ENCODE measurements around the gene CACHD1. TPM values are rescaled to one million over a fixed set of nuclear protein-coding genes. Genes with fewer than 3 reads are reported as not detected.

The CACHD1 gene
- total RNA-seq, 1 experiment from 2014 or later: 16.6 TPM

- DNase-seq: no peak
- Histone ChIP-seq H3K36me3 (ENCODE audit: control insufficient read depth, insufficient read depth, low read length) (no peaks in the 10 kb centered on the region), H3K4me3 (ENCODE audit: low read depth, low read length) (no peak overlapping the region), H3K4me1 (no peaks in the 10 kb centered on the region), H3K27me3 (replicated peaks; ENCODE audit: control insufficient read depth, insufficient read depth, low read length) (no peaks in the 10 kb centered on the region), H3K9me3 (no peaks in the 10 kb centered on the region)
- H3K27me3 Mint-ChIP-seq (ENCODE audit: insufficient read depth, unreplicated experiment): no peaks in the 10 kb centered on the region
- peaks cover 6% of the 10 kb centered on the region for H3K4me1 Mint-ChIP-seq (ENCODE audit: low read depth, unreplicated experiment)
- H3K36me3 Mint-ChIP-seq (ENCODE audit: insufficient read depth, unreplicated experiment): peaks cover 5% of the 10 kb centered on the region
- no peaks in the 10 kb centered on the region for H3K9me3 Mint-ChIP-seq (ENCODE audit: unreplicated experiment)
- no peak overlapping the region for H3K27ac Mint-ChIP-seq (ENCODE audit: unreplicated experiment)
- ChIA-PET CTCF (interaction anchor here (0.7 to 1.0 kb wide), 2 partner anchors 13 to 18 kb away, joined by 3 to 7 read pairs; no protein-coding TSS in a partner anchor), POLR2A (no interaction called here)
- TF ChIP-seq, protein P1, sequence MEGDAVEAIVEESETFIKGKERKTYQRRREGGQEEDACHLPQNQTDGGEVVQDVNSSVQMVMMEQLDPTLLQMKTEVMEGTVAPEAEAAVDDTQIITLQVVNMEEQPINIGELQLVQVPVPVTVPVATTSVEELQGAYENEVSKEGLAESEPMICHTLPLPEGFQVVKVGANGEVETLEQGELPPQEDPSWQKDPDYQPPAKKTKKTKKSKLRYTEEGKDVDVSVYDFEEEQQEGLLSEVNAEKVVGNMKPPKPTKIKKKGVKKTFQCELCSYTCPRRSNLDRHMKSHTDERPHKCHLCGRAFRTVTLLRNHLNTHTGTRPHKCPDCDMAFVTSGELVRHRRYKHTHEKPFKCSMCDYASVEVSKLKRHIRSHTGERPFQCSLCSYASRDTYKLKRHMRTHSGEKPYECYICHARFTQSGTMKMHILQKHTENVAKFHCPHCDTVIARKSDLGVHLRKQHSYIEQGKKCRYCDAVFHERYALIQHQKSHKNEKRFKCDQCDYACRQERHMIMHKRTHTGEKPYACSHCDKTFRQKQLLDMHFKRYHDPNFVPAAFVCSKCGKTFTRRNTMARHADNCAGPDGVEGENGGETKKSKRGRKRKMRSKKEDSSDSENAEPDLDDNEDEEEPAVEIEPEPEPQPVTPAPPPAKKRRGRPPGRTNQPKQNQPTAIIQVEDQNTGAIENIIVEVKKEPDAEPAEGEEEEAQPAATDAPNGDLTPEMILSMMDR (IDR thresholded peaks at IDR 0.05; ENCODE audit: insufficient read depth in 1 of 2, low read depth in 1 of 2, low read length in 1 of 2, severe bottlenecking in 1 of 2, unreplicated experiment in 1 of 2): no peak
- no TSS peak for BruUV-seq (replicated peaks)
- H3K4me3 Mint-ChIP-seq (ENCODE audit: unreplicated experiment): no peak overlapping the region
- intact Hi-C loops (cut with micrococcal nuclease; ENCODE audit: unreplicated experiment): no loop called here
Measured at GRCh38 chr1:64703600-64703999, 233.7 kb downstream of the CACHD1 start.

DNA sequence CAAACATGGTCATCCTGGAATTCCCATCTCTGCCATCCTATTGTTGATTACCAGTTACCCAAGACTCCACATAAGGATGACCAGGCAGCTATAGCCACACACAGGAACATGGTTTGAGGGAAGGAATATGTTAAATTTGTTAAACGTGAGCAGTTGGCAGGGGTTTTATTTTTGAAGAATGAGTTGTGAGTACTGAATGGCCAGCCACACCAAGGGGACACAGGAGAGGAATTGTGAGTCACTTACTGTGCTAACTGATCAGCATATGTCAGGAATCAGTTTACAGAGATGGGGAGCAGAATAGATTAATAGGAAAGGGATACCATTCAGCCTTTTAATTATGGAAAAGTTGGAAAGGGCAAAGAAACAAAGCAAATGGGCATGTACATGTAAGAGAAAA lies 235.7 kb downstream of the CACHD1 start:
- H3K4me3 Mint-ChIP-seq (ENCODE audit: unreplicated experiment): no peak overlapping the region

DNA sequence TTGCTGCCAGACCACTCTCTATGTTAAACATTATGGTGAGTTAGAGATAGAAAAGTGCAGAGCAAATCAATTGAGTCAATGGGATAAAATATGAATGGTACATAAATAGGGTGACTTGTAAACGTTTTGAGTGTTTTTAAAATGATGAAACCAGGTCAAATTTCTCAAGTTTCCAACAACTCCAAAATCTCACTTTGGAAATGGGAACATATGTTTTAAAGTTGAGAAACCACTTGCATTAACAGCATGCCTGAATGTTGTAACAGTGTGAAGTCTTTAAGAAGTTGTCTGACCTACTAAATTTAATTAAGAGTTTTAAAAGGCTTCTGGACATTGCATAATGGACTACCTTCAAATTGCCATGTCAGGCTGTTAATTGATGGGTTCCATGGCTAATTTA lies 241.3 kb downstream of the CACHD1 start:
- Histone ChIP-seq H3K9me3 (no peaks in the 10 kb centered on the region), H3K4me3 (ENCODE audit: low read depth, low read length) (no peak overlapping the region), H3K4me1 (no peaks in the 10 kb centered on the region), H3K36me3 (ENCODE audit: control insufficient read depth, insufficient read depth, low read length) (no peaks in the 10 kb centered on the region), H3K27me3 (replicated peaks; ENCODE audit: control insufficient read depth, insufficient read depth, low read length) (no peaks in the 10 kb centered on the region)
- TF ChIP-seq, protein P1 (IDR thresholded peaks at IDR 0.05; ENCODE audit: insufficient read depth in 1 of 2, low read depth in 1 of 2, low read length in 1 of 2, severe bottlenecking in 1 of 2, unreplicated experiment in 1 of 2): no peak
- DNase-seq: no peak
- BruUV-seq (replicated peaks): no TSS peak
- POLR2A ChIA-PET: no interaction called here
- CTCF ChIA-PET: no interaction called here
- intact Hi-C loops (cut with micrococcal nuclease; ENCODE audit: unreplicated experiment): no loop called here
- Mint-ChIP-seq H3K4me1 (ENCODE audit: low read depth, unreplicated experiment) (no peaks in the 10 kb centered on the region), H3K4me3 (ENCODE audit: unreplicated experiment) (no peak overlapping the region), H3K27ac (ENCODE audit: unreplicated experiment) (no peak overlapping the region), H3K9me3 (ENCODE audit: unreplicated experiment) (no peaks in the 10 kb centered on the region), H3K36me3 (ENCODE audit: insufficient read depth, unreplicated experiment) (no peaks in the 10 kb centered on the region), H3K27me3 (ENCODE audit: insufficient read depth, unreplicated experiment) (peaks cover 3% of the 10 kb centered on the region)

More for the DNA sequence above, 235.7 kb downstream of the CACHD1 start:
- no peak overlapping the region for H3K4me3 ChIP-seq (ENCODE audit: low read depth, low read length)
- H3K9me3 ChIP-seq: no peaks in the 10 kb centered on the region
- no peaks in the 10 kb centered on the region for H3K27me3 Mint-ChIP-seq (ENCODE audit: insufficient read depth, unreplicated experiment)
- H3K27me3 ChIP-seq (replicated peaks; ENCODE audit: control insufficient read depth, insufficient read depth, low read length): no peaks in the 10 kb centered on the region
- DNase-seq: no peak
- no peaks in the 10 kb centered on the region for H3K36me3 ChIP-seq (ENCODE audit: control insufficient read depth, insufficient read depth, low read length)
- no peaks in the 10 kb centered on the region for H3K4me1 ChIP-seq
- no peaks in the 10 kb centered on the region for H3K9me3 Mint-ChIP-seq (ENCODE audit: unreplicated experiment)
- TF ChIP-seq, protein P1 (IDR thresholded peaks at IDR 0.05; ENCODE audit: insufficient read depth in 1 of 2, low read depth in 1 of 2, low read length in 1 of 2, severe bottlenecking in 1 of 2, unreplicated experiment in 1 of 2): no peak
- POLR2A ChIA-PET: no interaction called here
- intact Hi-C loops (cut with micrococcal nuclease; ENCODE audit: unreplicated experiment): no loop called here
- CTCF ChIA-PET: no interaction called here
- peaks cover 6% of the 10 kb centered on the region for H3K4me1 Mint-ChIP-seq (ENCODE audit: low read depth, unreplicated experiment)
- no peak overlapping the region for H3K27ac Mint-ChIP-seq (ENCODE audit: unreplicated experiment)
- peaks cover 5% of the 10 kb centered on the region for H3K36me3 Mint-ChIP-seq (ENCODE audit: insufficient read depth, unreplicated experiment)
- BruUV-seq (replicated peaks): no TSS peak
